B cell (primary cell): ENCODE measurements around the gene NOL9. TPM values are rescaled to one million over a fixed set of nuclear protein-coding genes. Genes with fewer than 3 reads are reported as not detected.

Experiments
- ATAC-seq: fragments of 200-7000 bp; cut with Tn5 transposase; one replicate; pipeline ENCODE4 v1.10.0; 2021; ENCODE audit warnings: low read depth, mild to moderate bottlenecking, moderate number of reproducible peaks, moderate library complexity
- CTCF ChIA-PET: fragments of 350-600 bp; sonication (Branson Sonifier 250); formaldehyde crosslinking; loops from one replicate; lab custom pipeline; 2021; ENCODE audit warnings: antibody characterized with exemption, inconsistent platforms; lab: Charles Lee
- POLR2A ChIA-PET: fragments of 350-600 bp; sonication (Branson Sonifier 250); formaldehyde crosslinking; loops from one replicate; lab custom pipeline; 2021; ENCODE audit warnings: antibody characterized with exemption; lab: Charles Lee
- DNase-seq: peaks from one replicate; pipeline ENCODE4 v3.0.0; 2013
- H2AFZ ChIP-seq: 2 replicates; pipeline ENCODE4 v1.6.1; 2012; ENCODE audit warnings: mild to moderate bottlenecking, low read depth, low read length; ENCODE audit not compliant: insufficient read depth, poor library complexity, severe bottlenecking
- H3K27ac ChIP-seq, 2 donors: 1 replicate in 1 of 2; 2 replicates in 1 of 2; pipeline ENCODE4 v1.5.1; 2012 to 2013; ENCODE audit warnings: low read length in 2 of 2, mild to moderate bottlenecking in 2 of 2, moderate library complexity in 1 of 2
- H3K27me3 ChIP-seq, 4 experiments: fragments of 200-600 bp in 1 of 4; sonication (generic) in 1 of 4; replicated peaks in 1 of 4; 1 replicate in 2 of 4; 2 replicates in 2 of 4; pipeline versions ENCODE4 v1.6.1 to v1.7.0; 2013 to 2016; ENCODE audit warnings: low read length in 3 of 4, mild to moderate bottlenecking in 2 of 4, mixed read lengths in 1 of 4, moderate library complexity in 1 of 4; ENCODE audit not compliant: insufficient read depth in 4 of 4, control insufficient read depth in 3 of 4; ENCODE audit errors: control extremely low read depth in 1 of 4
- H3K36me3 ChIP-seq, 2 experiments: replicated peaks in 1 of 2; 1 replicate in 1 of 2; 2 replicates in 1 of 2; pipeline versions ENCODE4 v1.6.1 to v1.7.1; 2013; ENCODE audit warnings: low read length in 1 of 2; ENCODE audit not compliant: insufficient read depth in 2 of 2, control insufficient read depth in 1 of 2; ENCODE audit errors: control extremely low read depth in 1 of 2, extremely low read depth in 1 of 2
- H3K4me1 ChIP-seq, 2 donors: fragments of 200-600 bp in 1 of 2; sonication (generic) in 1 of 2; 1 replicate in 1 of 2; 2 replicates in 1 of 2; pipeline versions ENCODE4 v1.5.1 to v1.6.1; 2013 to 2017; ENCODE audit warnings: low read length in 2 of 2; ENCODE audit not compliant: control insufficient read depth in 2 of 2, insufficient read depth in 2 of 2
- H3K4me2 ChIP-seq: replicated peaks from 2 replicates; pipeline ENCODE3; 2012; ENCODE audit warnings: mild to moderate bottlenecking, low read depth, low read length; ENCODE audit not compliant: poor library complexity, severe bottlenecking
- H3K4me3 ChIP-seq, 5 experiments: fragments of 200-600 bp in 1 of 5; sonication (generic) in 1 of 5; 1 replicate in 3 of 5; 2 replicates in 2 of 5; pipeline versions ENCODE4 v1.5.1 to v1.7.0; 2011 to 2016; ENCODE audit warnings: low read length in 4 of 5, mild to moderate bottlenecking in 4 of 5, low read depth in 2 of 5, control low read depth in 1 of 5, moderate library complexity in 1 of 5; ENCODE audit not compliant: insufficient read depth in 1 of 5; ENCODE audit errors: control extremely low read depth in 1 of 5, extremely low read depth in 1 of 5
- H3K79me2 ChIP-seq: fragments of 200-600 bp; sonication (generic); one replicate; pipeline ENCODE4 v1.6.0; 2016; ENCODE audit warnings: low read length; ENCODE audit not compliant: control insufficient read depth, insufficient read depth
- H3K9ac ChIP-seq: fragments of 200-600 bp; sonication (generic); 2 replicates; pipeline ENCODE4 v1.6.1; 2017; ENCODE audit warnings: mild to moderate bottlenecking, low read length, moderate library complexity
- H3K9me3 ChIP-seq, 3 donors: one replicate each; pipeline versions ENCODE4 v1.6.1 to v1.7.1; 2013; ENCODE audit warnings: low read length in 2 of 3; ENCODE audit not compliant: control insufficient read depth in 2 of 3, insufficient read depth in 1 of 3; ENCODE audit errors: control extremely low read depth in 1 of 3
- H4K20me1 ChIP-seq: 2 replicates; pipeline ENCODE4 v1.6.0; 2012; ENCODE audit warnings: mild to moderate bottlenecking, low read length; ENCODE audit not compliant: insufficient read depth, control insufficient read depth, poor library complexity, severe bottlenecking
- H3K27ac Mint-ChIP-seq: one replicate; pipeline ENCODE4 v1.8.0; 2021; ENCODE audit warnings: mixed read lengths
- H3K27me3 Mint-ChIP-seq: one replicate; pipeline ENCODE4 v1.8.0; 2021; ENCODE audit warnings: mixed read lengths
- H3K4me1 Mint-ChIP-seq: one replicate; pipeline ENCODE4 v1.8.0; 2021; ENCODE audit warnings: mixed read lengths
- H3K4me3 Mint-ChIP-seq: one replicate; pipeline ENCODE4 v1.8.0; 2021; ENCODE audit warnings: mixed read lengths
- H3K9me3 Mint-ChIP-seq: one replicate; pipeline ENCODE4 v1.8.0; 2022; ENCODE audit warnings: mixed read lengths; ENCODE audit not compliant: insufficient read depth
- EZH2 ChIP-seq: IDR thresholded peaks from 2 replicates; pipeline ENCODE4 v1.6.1; 2012; ENCODE audit warnings: borderline replicate concordance, low read depth, mild to moderate bottlenecking, moderate library complexity, low read length; ENCODE audit not compliant: insufficient read depth, poor library complexity, severe bottlenecking
- WGBS: methylation state at CpG from one replicate; pipeline ENCODE4 v1.1.5; 2013; ENCODE audit warnings: missing lambda C conversion rate; ENCODE audit not compliant: insufficient coverage; 5-methylcytosine and 5-hydroxymethylcytosine counted together
- intact Hi-C: fragments of 100-400 bp; cut with micrococcal nuclease; formaldehyde crosslinking; loops from one replicate; pipeline ENCODE4 v1.10.0; 2022
- polyA plus RNA-seq: library from polyadenylated mRNA; depleted of rRNA; stranded (reverse); fragments of >200 nt; gene quantifications from 2 replicates; pipeline ENCODE4 v1.2.3, GENCODE V29; 2012
- total RNA-seq, 2 donors: library from RNA; stranded (reverse); fragments of 120-200 nt in 1 of 2; gene quantifications; 1 replicate in 1 of 2; 2 replicates in 1 of 2; pipeline versions ENCODE4 v1.2.3 to v1.2.4, GENCODE V29; 2013 to 2022
- TF ChIP-seq, protein P1 (sequence below): fragments of 200-600 bp; IDR thresholded peaks from one replicate; pipeline ENCODE4 v1.8.0; 2022; ENCODE audit warnings: antibody characterized with exemption, mild to moderate bottlenecking

NOL9 gene
- total and polyA plus RNA-seq, 2 donors (not counting 1 experiment from before 2014, with no cell fraction given), result 23.8 to 49.5 TPM

DNA sequence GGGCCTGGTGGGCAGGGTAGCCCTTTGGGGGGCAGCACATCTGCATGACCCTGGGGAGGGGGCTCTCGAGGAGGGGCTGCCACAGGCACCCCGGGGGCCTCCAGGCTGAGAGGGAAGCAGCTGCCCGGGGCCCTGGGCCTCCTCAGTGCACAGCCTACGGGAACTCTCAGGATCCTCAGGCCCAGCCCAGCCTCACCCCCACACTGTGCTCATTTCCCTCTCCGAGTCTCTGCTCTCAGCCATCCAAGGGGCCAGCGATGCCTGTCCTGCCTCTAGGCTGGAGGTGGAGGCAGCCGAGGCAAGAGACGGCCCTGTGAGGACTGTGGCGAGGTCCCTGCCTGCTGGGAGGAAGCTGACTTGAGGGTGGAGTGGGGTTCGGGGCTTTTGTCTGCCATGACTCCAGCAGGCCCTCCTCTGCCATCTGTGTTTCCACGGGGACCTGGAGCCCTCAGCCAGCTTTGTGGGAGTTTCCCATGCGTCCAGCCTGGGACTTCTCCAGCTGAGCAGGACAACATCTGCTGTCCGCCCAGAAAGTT lies 55.7 kb downstream of the NOL9 start:
- DNase-seq (no peak), ATAC-seq (no peak)
- Mint-ChIP-seq H3K4me3 (peak overlapping the region; percentile 29), H3K27me3 (peaks cover 34% of the 10 kb centered on the region), H3K9me3 (no peaks in the 10 kb centered on the region), H3K27ac (no peak overlapping the region), H3K4me1 (peaks cover 13% of the 10 kb centered on the region)
- H3K4me3 ChIP-seq, result no peak overlapping the region
- no peak overlapping the region for H2AFZ ChIP-seq
- no peaks in the 10 kb centered on the region for H4K20me1 ChIP-seq
- no peak overlapping the region for H3K9ac ChIP-seq
- TF ChIP-seq, protein P1, sequence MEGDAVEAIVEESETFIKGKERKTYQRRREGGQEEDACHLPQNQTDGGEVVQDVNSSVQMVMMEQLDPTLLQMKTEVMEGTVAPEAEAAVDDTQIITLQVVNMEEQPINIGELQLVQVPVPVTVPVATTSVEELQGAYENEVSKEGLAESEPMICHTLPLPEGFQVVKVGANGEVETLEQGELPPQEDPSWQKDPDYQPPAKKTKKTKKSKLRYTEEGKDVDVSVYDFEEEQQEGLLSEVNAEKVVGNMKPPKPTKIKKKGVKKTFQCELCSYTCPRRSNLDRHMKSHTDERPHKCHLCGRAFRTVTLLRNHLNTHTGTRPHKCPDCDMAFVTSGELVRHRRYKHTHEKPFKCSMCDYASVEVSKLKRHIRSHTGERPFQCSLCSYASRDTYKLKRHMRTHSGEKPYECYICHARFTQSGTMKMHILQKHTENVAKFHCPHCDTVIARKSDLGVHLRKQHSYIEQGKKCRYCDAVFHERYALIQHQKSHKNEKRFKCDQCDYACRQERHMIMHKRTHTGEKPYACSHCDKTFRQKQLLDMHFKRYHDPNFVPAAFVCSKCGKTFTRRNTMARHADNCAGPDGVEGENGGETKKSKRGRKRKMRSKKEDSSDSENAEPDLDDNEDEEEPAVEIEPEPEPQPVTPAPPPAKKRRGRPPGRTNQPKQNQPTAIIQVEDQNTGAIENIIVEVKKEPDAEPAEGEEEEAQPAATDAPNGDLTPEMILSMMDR, result no peak
- TF ChIP-seq EZH2, result no peak
- H3K27ac ChIP-seq, result no peak overlapping the region
- no peaks in the 10 kb centered on the region for H3K9me3 ChIP-seq
- ChIA-PET CTCF (interaction anchor here (0.6 to 1.4 kb wide), 5 partner anchors 8 to 20 kb away, joined by 3 to 5 read pairs (median 4); partner anchors contain the start of gene PLEKHG5), POLR2A (no interaction called here)
- no peaks in the 10 kb centered on the region for H3K36me3 ChIP-seq
- H3K4me1 ChIP-seq, result peaks cover 13 to 17% of the 10 kb centered on the region in 2 donors
- H3K27me3 ChIP-seq, result peaks cover 0 to 46% (median 12%) of the 10 kb centered on the region in 4 experiments
- no peaks in the 10 kb centered on the region for H3K79me2 ChIP-seq
- 84% methylated on average over 11 of the region's 13 CpGs for WGBS
- intact Hi-C loops, result no loop called here
- peak overlapping the region; percentile 89 for H3K4me2 ChIP-seq

DNA sequence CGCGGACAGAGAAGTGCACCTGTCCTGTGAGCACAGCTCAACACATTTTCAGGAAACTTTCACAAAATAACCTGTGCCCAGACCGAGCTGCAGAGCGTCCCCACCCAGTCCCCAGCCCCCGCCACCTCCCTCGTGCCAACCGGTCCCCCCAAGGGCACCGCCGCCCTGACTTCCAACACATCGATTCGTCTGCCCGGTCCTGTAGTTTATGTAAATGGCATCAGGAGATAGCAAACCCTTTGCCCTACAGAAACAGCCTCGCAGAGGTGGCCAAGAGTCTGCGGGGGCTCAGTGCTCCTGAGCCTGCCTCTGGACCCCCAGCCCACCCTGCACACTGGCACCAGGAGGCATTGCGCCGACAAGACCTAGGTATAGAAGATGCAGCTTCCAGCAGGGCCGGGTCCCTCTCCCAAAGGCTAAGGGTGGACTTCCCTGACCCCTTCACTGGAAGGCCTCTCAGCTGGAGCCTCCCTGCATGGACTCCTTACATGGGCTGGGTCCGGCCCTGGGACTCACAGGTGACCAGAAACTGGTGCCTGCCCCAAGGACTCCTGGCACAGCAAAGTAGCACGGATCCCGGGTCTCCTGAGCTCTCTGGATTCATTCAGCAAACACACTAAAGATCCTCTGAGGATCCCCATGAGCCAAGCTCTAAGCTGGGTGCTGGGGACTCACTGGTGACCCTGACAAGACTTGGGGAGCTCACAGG lies 56.3 kb downstream of the NOL9 start:
- ChIA-PET POLR2A (no interaction called here), CTCF (interaction anchor here (0.6 to 1.3 kb wide), 3 partner anchors 10 to 20 kb away, joined by 3 to 5 read pairs (median 4); no protein-coding TSS in a partner anchor)
- Mint-ChIP-seq H3K27ac (no peak overlapping the region), H3K4me1 (peaks cover 13% of the 10 kb centered on the region), H3K9me3 (no peaks in the 10 kb centered on the region), H3K27me3 (peaks cover 34% of the 10 kb centered on the region), H3K4me3 (peak overlapping the region; percentile 80)
- no peaks in the 10 kb centered on the region for H3K79me2 ChIP-seq
- H3K9me3 ChIP-seq, result no peaks in the 10 kb centered on the region
- intact Hi-C loops, result no loop called here
- WGBS, result 84% methylated on average over 9 of the region's 20 CpGs
- no peak for DNase-seq
- peak overlapping the region; percentile 89 for H3K4me2 ChIP-seq
- peak overlapping the region in 4 of 5 experiments; percentile 29 to 56 (median 48) for H3K4me3 ChIP-seq
- TF ChIP-seq, protein P1, result no peak
- TF ChIP-seq EZH2, result no peak
- no peaks in the 10 kb centered on the region for H3K36me3 ChIP-seq
- peak overlapping the region; percentile 58 for H2AFZ ChIP-seq
- peak overlapping the region; percentile 52 for H3K9ac ChIP-seq
- H3K27me3 ChIP-seq, result peaks cover 0 to 46% (median 12%) of the 10 kb centered on the region in 4 experiments
- H4K20me1 ChIP-seq, result no peaks in the 10 kb centered on the region
- no peak overlapping the region for H3K27ac ChIP-seq
- H3K4me1 ChIP-seq, result peaks cover 13 to 17% of the 10 kb centered on the region in 2 donors
- no peak for ATAC-seq
